Measurements from ENCODE around the gene PANX1.

PANX1 gene

DNA sequence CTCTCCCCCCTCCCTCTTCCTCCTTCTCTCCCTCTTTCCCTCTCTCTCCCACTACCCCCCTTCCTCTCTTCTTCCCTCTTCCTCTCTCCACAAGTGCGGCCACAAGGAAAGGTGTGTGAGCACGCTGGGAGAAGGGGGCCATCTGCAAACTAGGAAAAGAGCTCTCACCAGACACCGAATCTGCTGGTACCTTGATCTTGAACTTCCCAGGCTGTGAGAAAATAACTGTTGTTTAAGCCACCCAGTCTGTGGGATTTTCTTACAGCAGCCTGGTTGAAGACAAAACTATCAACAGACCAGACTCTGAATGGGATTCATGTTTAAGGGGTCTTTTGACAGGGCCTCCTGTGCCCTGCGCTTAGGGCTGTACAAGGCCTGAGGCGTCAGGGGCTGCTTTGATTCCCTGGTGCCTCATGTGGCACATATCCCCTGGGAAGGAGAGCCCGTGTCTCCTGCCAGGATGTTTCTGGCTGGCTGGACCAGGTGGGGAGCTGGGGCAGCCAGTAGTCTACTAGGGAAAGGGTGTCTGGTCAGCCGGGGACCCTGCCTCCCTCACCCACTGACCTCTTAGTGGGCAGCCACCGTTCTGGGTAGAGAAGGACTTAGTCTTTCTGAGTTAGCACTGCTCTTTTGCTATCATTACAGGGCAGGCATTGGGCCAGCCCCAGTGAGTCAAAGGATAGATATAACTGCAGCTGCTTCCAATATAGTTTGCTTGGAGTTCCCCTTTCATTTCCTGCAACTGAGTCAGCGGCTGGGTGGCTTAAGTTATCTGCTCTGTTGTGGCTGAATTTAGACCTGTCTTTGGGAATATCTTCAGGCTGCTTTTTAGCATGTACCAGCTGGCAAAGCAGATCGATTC lies 6.2 kb downstream of the PANX1 start:
- CTCF ChIA-PET = interaction anchor here (1.2 to 1.7 kb wide), 7 partner anchors 11 to 370 kb away, joined by 3 to 10 read pairs (median 4); no protein-coding TSS in a partner anchor
- TF ChIP-seq, protein P1, sequence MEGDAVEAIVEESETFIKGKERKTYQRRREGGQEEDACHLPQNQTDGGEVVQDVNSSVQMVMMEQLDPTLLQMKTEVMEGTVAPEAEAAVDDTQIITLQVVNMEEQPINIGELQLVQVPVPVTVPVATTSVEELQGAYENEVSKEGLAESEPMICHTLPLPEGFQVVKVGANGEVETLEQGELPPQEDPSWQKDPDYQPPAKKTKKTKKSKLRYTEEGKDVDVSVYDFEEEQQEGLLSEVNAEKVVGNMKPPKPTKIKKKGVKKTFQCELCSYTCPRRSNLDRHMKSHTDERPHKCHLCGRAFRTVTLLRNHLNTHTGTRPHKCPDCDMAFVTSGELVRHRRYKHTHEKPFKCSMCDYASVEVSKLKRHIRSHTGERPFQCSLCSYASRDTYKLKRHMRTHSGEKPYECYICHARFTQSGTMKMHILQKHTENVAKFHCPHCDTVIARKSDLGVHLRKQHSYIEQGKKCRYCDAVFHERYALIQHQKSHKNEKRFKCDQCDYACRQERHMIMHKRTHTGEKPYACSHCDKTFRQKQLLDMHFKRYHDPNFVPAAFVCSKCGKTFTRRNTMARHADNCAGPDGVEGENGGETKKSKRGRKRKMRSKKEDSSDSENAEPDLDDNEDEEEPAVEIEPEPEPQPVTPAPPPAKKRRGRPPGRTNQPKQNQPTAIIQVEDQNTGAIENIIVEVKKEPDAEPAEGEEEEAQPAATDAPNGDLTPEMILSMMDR (IDR thresholded peaks at IDR 0.05; ENCODE audit: insufficient read depth, low read length, missing control alignments) = no peak

DNA sequence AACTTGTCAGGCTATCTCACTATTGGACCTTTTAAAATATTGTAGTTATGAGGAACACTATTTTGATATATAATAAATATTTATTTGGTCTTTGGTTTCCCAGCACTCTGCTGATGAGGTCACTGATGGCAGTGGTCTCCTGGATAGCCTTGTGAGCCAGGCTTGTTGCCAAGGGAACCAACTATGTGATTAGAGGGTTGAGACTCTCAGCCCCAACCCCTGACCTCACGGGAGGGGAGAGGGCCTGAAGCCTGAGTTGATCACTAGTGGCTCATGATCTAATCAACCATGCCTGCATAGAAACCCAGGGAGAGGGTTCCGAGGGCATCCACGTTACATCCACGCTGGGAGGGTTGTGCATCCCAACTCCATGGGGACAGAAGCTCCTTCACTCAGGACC lies 10.8 kb downstream of the PANX1 start:
- POLR2A ChIA-PET = no interaction called here
- H3K4me3 ChIP-seq (ENCODE audit: low read depth, low read length) = no peak overlapping the region
- TF ChIP-seq, protein P1 (IDR thresholded peaks at IDR 0.05; ENCODE audit: insufficient read depth, low read length, missing control alignments) = no peak
- CTCF ChIA-PET = interaction anchor here (0.6 to 2.8 kb wide), 4 partner anchors 10 to 44 kb away, joined by 3 to 10 read pairs (median 3); no protein-coding TSS in a partner anchor
- DNase-seq (ENCODE audit: low read depth, low spot score) = no peak

More for the DNA sequence above, 6.2 kb downstream of the PANX1 start:
- H3K4me3 ChIP-seq (ENCODE audit: low read depth, low read length) = peak overlapping the region; percentile 38
- POLR2A ChIA-PET = no interaction called here
- DNase-seq (ENCODE audit: low read depth, low spot score) = peak; percentile 84

DNA sequence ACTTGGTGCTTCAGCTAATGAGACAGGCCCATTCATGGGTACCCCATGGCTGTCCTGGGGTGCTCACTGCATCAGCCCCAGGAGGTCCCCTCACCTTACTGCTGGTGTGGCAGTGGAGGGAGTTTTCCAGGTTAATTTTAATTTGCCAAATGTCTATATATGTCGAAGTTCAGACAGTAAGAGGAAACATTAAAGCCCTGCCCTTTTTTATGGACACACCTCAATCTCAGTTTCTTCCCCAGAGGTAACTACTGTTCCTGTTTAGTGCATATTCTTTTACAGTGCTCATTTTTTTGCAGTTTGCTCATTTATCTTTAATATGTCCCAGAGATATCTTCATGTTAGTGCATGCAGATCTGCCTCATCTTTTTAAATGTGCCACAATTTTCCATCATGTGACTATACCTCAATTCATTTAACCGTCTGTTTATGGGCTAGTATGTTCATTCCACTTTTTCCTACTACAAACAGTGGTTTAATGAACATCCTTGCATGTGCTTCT lies 11.6 kb downstream of the PANX1 start:
- ChIA-PET CTCF (interaction anchor here (0.6 to 2.8 kb wide), 3 partner anchors 10 to 44 kb away, joined by 3 to 10 read pairs (median 3); no protein-coding TSS in a partner anchor), POLR2A (no interaction called here)
- DNase-seq (ENCODE audit: low read depth, low spot score) = no peak
- TF ChIP-seq, protein P1 (IDR thresholded peaks at IDR 0.05; ENCODE audit: insufficient read depth, low read length, missing control alignments) = no peak
- H3K4me3 ChIP-seq (ENCODE audit: low read depth, low read length) = no peak overlapping the region

DNA sequence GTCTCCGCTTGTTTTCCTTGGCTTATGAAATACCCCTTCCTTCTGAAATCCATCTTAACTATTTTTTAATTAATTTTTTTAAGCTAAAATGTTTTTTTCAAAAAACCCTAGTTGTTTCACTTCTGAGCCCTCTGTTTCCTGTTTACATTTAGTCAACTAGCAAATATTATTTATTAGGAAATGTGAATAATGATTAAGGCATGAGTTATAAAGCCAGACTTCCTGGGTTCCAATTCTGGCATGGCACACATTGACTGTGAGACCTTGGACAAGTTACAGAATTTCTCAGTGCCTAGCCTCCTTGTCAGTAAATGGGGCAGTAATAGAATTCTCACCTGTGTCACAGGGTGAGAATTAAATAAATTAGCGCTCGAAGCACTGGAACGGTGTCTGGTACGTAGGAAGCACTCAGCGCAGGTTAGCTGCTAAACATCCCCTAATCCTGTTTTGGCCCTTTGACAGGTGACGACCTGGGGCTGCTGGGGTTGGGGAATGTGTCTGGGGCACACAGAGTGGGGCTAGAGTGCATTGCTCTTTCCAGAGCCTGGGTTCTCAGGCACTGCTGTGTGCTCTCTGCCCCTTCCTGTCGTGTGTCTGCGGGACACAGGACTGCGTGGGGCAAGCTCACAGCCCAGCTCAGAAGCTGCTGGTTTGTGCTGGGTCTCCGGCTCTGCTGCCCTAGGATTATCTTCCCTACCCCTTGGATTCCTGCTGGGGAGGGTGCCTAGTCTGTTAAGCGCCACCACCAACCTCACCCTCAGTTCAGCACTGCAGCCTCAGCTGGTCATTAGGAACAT lies 13.1 kb downstream of the PANX1 start:
- POLR2A ChIA-PET = interaction anchor here (0.7 kb wide), 1 partner anchor 10 kb away, joined by 3 read pairs; no protein-coding TSS in a partner anchor
- TF ChIP-seq, protein P1 (IDR thresholded peaks at IDR 0.05; ENCODE audit: insufficient read depth, low read length, missing control alignments) = no peak
- H3K4me3 ChIP-seq (ENCODE audit: low read depth, low read length) = no peak overlapping the region
- no peak for DNase-seq (ENCODE audit: low read depth, low spot score)
- CTCF ChIA-PET = interaction anchor here (0.8 to 2.8 kb wide), 5 partner anchors 8 to 275 kb away, joined by 3 to 13 read pairs (median 5); no protein-coding TSS in a partner anchor

DNA sequence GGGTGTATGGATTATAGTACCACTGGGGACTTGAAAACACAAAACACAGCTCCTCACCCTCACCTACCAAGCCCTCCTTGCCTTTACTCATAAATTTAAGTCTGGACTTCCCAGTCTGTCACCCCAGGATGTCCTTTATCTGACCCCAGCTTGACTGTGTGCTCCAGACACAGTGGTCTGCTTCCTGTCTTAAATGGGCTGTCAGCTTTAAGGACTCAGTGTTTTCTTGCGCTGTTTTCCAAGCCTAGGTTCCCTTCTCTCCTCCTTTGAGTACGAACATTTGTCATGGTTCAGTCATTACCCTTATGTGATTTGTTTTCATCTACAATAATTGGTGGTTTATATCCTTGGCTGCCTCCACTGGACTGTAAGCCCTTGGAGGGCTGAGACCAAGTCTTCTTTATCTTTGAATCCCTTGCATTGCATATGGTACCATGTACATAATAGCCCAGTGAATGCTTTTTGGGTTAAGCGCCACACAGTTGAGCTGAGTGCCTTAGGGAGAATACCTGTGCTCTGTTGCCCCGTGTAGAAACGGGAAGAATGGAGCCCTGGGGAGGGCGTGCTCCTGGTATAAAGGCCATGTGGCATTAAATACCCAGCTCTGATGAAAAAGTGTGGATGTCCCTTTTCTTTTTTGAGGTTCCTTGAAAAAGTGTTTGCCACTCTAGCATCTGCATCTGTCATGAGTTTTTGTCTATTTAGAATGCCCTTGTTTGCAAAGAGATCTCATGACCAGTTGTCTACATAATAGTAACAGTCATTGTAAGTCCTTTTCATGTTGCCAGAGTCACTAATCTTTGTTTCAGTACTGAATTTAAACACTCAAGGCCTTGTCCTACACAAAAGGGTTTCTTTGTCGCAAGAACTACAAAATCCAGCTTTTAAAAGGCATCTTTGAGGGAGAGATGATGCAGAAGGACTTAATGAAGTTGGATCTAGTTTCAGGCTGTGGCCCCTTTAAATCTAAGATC lies 14.0 kb downstream of the PANX1 start:
- no peak for DNase-seq (ENCODE audit: low read depth, low spot score)
- POLR2A ChIA-PET = interaction anchor here (0.7 kb wide), 1 partner anchor 9 kb away, joined by 3 read pairs; no protein-coding TSS in a partner anchor
- CTCF ChIA-PET = interaction anchor here (0.8 to 2.8 kb wide), 5 partner anchors 8 to 275 kb away, joined by 3 to 13 read pairs (median 5); no protein-coding TSS in a partner anchor
- H3K4me3 ChIP-seq (ENCODE audit: low read depth, low read length) = no peak overlapping the region
- TF ChIP-seq, protein P1 (IDR thresholded peaks at IDR 0.05; ENCODE audit: insufficient read depth, low read length, missing control alignments) = no peak
